SK-N-SH (cell line): Measurements from ENCODE around the gene OR2AP1.

Experiments
- POLR2AphosphoS5 ChIP-seq: IDR thresholded peaks from 2 replicates; pipeline ENCODE4 v1.6.1; 2012; ENCODE audit warnings: low read depth, low read length
- RCOR1 ChIP-seq: fragments of 150-350 bp; IDR thresholded peaks from 2 replicates; pipeline ENCODE4 v1.6.1; 2017; ENCODE audit warnings: antibody characterized with exemption, low read length
- TF ChIP-seq, protein P1 (sequence below): IDR thresholded peaks from 2 replicates; pipeline ENCODE4 v1.4.0; 2012; ENCODE audit warnings: low read depth, borderline replicate concordance
- TF ChIP-seq, protein P2 (sequence below): fragments of 200-600 bp; sonication (generic); IDR thresholded peaks from 2 replicates; pipeline ENCODE4 v1.6.1; 2017; ENCODE audit warnings: antibody characterized with exemption, mild to moderate bottlenecking, moderate library complexity
- TF ChIP-seq, protein P3 (sequence below): fragments of 150-350 bp; IDR thresholded peaks from 2 replicates; pipeline ENCODE4 v1.6.1; 2017; ENCODE audit warnings: antibody characterized with exemption, low read length, low read depth, borderline replicate concordance

DNA sequence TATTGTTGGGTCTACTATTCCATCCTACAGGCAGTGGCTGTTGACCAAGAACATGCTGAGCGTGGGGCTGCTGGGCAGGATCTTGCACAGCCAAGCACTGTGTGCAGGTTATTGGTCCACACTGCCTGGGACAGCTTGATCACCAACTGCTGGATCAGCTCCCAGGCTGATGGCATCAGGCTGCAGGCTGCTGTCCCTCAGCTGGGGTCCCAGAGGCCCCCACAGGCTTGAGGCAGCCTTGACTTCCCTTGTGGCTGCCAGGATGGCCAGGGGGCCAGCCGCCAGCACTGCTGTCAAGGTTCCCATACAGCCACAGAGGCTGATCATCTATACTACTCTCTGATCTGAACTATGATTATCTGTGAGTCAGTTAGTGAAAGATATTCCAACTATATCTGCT is 9.8 kb downstream of the OR2AP1 start:
- TF ChIP-seq, protein P1, sequence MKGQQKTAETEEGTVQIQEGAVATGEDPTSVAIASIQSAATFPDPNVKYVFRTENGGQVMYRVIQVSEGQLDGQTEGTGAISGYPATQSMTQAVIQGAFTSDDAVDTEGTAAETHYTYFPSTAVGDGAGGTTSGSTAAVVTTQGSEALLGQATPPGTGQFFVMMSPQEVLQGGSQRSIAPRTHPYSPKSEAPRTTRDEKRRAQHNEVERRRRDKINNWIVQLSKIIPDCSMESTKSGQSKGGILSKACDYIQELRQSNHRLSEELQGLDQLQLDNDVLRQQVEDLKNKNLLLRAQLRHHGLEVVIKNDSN: no peak
- no peak for TF ChIP-seq RCOR1
- TF ChIP-seq POLR2AphosphoS5: no peak
- TF ChIP-seq, protein P2, sequence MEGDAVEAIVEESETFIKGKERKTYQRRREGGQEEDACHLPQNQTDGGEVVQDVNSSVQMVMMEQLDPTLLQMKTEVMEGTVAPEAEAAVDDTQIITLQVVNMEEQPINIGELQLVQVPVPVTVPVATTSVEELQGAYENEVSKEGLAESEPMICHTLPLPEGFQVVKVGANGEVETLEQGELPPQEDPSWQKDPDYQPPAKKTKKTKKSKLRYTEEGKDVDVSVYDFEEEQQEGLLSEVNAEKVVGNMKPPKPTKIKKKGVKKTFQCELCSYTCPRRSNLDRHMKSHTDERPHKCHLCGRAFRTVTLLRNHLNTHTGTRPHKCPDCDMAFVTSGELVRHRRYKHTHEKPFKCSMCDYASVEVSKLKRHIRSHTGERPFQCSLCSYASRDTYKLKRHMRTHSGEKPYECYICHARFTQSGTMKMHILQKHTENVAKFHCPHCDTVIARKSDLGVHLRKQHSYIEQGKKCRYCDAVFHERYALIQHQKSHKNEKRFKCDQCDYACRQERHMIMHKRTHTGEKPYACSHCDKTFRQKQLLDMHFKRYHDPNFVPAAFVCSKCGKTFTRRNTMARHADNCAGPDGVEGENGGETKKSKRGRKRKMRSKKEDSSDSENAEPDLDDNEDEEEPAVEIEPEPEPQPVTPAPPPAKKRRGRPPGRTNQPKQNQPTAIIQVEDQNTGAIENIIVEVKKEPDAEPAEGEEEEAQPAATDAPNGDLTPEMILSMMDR: no peak
- TF ChIP-seq, protein P3, sequence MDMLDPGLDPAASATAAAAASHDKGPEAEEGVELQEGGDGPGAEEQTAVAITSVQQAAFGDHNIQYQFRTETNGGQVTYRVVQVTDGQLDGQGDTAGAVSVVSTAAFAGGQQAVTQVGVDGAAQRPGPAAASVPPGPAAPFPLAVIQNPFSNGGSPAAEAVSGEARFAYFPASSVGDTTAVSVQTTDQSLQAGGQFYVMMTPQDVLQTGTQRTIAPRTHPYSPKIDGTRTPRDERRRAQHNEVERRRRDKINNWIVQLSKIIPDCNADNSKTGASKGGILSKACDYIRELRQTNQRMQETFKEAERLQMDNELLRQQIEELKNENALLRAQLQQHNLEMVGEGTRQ: no peak
